Kasumi-1 (cell line): ENCODE data around the gene CDT1.
"Not testable (repeated sequence)": the region's sequence is repeated elsewhere in the genome, so short reads cannot be mapped to it uniquely, and the experiment has no call there.

Experiments used
- DNase-seq, 2 experiments: peaks; one replicate each; lab custom pipeline; 2025; lab: John Stamatoyannopoulos, UW

CDT1 gene

DNA sequence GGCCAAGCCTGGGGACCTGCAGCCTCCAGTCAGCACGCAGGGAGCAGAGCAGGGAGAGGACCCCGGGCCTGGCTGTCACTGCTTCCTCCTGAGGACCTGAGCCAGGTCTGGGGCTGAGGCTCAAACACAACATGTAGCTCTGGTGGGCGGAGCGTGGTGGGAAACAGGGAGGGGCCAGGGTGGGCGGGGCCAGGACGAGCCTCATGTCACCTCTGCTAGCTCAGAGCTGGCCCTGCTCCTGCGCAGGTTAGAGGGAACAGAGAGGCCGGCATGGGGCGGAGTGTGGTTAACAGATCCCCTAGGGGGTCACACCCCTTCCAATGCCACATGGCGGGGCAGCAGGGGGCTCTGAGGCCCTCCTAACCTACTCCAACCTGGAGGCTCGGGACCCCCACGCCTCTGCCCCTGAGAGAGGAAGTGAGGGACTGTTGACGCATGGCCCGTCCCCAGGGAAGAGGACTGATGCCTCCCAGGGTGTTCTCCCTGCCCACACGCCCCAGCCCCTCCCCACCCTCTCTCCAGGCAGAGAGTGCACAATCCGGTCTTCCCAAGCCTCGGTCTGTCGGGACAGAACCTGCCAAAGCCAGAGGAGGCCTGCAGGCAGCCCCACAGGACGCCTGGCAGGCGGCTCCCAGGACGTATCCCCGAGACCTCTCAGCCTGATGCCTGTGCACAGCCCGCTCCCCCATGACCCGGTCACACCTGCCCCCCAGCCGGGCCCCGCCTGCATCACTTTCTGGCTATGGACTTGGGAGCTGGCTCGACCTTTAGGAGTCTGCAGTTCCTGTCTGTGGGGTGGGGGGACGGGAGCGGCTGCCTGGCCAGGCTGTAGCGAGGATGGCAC is 33.8 kb upstream of the CDT1 start:
- DNase-seq = no peak

DNA sequence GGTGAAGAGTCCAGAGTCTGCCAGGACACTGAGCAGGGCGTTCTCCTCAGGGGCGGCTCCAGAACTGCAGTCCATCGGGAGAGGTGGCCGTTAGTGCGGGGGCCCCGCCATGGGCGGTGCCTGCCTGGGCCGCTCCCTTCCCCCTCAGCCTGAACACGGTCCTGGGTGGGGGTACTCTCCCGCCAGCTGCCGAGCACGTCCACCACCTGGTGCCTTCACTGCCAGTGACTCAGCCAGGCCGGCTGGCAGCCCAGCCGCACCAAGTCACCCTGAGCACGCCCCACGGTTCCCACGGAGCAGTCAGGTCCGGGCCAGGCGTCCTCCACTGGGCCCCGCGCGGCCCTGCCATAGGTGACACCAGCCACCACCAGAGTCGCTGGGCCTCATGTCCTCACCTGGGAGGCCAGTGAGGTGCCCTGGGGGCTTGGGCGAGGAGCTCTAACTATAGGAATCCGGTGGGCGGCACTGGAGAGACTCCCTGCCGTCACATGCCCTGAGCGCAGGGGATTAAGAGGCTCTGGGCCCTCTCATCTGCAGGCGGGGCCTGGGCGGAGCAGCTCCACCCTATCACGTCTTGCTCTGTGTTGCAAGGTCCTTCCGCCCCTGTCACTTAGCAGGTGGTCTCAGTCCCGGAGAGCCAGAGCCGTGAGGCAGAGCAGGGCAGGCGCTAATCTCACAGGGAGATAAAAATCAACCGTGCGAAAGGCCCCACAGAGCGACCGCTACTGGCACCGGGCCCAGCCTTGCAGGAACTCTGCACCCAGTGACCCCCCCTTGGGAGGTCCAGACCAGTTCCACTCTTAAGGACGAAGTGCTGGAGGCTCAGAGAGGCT is 32.9 kb upstream of the CDT1 start:
- DNase-seq = peak; percentile 88 to 94

GRCh38 chr16:88771294-88771772 is 32.3 kb upstream of the CDT1 start:
- DNase-seq = no peak

DNA sequence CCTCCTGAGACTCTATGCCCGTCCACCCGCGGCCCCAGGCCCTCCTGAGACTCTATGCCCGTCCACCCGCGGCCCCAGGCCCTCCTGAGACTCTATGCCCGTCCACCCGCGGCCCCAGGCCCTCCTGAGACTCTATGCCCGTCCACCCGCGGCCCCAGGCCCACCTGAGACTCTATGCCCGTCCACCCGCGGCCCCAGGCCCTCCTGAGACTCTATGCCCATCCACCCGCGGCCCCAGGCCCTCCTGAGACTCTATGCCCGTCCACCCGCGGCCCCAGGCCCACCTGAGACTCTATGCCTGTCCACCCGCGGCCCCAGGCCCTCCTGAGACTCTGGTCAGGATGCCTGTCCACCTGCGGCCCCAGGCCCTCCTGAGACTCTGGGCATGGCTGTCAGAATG is 31.8 kb upstream of the CDT1 start:
- not testable (repeated sequence) for DNase-seq

GRCh38 chr16:88772871-88773811 is 30.4 kb upstream of the CDT1 start:
- DNase-seq = no peak

- no peak for DNase-seq
Measured at GRCh38 chr16:88773812-88774291, 29.7 kb upstream of the CDT1 start.

DNA sequence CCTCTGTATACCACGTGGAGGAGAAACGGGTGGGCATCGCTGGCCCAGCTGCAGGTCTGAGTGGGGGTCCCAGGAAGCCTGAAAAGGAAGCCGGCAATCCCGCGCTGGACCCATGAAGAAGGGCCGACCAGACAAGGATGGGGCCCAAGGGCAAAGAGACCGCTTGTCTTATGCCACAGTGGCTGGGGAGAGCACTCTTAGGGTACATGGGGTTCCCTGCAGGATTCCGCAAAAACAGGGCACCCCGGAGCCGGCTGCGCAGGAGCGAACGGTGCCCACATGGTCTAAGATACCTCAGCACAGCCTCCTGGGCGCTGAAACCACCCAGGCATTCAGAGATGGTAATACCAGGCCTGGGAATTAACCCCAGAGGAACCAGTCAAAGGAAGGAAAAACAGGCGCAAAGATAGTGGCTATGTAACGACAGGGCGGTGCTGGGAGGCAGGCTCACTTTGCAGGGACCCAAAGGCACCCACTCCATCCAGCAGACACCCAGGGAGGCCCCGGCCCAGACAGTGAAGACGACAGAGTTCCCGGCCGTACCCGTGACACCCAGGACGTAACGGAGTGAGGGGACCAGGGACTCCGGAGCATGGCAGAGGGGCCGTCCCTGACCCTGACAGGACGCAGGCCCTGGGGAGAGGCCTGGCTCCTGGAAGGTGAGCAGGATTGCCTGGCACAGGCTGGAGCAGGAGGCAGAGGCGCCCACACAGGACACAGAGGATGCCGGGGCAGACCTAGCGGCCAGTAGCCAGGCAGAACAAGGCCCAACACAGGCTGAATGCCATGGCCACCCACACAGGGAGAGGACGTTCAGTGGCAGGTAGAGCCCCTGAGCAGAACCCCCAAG is 28.8 kb upstream of the CDT1 start:
- DNase-seq = no peak

DNA sequence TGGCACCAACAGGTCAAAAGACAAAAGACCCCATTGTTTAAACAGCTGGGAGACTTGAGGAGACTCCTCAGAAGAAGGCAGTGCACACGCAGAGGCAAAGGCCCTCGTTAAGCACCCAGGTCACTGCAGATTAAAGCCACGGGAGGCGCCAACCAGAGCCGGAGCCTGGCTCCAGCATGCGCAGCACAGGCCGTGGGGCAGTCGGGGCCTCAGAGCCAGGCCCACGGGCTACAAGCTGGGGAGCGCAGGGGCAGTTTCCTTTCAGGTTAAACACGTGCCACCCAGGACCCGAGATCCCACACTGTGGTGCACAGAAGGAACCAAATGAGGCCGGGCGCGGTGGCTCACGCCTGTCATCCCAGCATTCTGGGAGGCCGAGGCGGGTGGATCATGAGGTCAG is 27.8 kb upstream of the CDT1 start:
- no peak for DNase-seq

GRCh38 chr16:88777471-88778270 is 25.9 kb upstream of the CDT1 start:
- DNase-seq = peak in 1 of 2 experiments; percentile 53

GRCh38 chr16:88778271-88778525 is 25.4 kb upstream of the CDT1 start:
- DNase-seq = peak; percentile 55 to 57

GRCh38 chr16:88778541-88779065 is 25.0 kb upstream of the CDT1 start:
- DNase-seq = no peak

GRCh38 chr16:88779406-88780141 is 24.0 kb upstream of the CDT1 start:
- no peak for DNase-seq

- no peak for DNase-seq
Measured at GRCh38 chr16:88780142-88781062, 23.2 kb upstream of the CDT1 start.

GRCh38 chr16:88781140-88782077 is 22.2 kb upstream of the CDT1 start:
- peak; percentile 75 to 76 for DNase-seq

DNA sequence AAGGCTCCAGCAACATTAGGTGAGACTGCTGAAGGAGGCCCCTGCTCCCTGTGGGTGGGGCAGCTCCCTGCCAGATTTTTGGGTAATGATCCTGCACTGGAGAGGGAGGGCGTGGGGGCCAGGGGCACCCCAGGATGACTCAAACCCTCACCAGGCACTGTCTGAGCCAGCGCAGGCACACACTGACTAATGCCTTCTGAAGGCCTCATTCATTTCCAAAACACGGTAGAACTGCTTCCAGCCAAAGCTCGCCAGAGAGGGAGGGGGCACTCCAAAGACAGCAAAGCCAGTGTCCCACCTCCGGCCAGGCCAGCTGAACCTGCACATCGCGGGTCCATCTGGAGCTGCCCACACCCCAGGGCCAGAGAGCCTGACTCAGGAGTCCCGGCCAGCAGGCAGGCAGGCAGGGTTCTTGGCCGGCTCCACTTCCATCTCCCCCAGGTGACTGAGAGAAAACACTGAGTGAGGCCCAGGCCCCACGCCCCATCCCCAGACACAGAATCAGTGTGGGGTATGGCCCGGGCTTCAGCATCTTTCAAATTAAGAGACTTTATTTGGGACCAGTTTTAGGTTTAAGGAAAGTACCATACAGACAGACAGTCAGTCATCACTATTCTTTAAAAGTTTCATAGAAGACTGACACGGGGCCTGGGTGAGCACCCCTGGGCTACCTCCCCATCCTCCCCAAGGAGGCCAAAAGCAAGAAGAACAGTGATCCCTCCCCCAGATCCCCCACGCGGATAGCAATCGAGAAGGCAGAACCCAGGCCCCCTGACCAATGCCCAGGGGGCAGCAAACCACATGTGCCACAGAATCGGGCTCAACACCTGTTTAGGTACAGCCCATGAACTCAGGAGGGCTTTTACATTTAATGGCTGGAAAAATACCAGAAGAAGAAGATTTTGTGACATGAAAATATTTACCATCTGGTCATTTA is 20.9 kb upstream of the CDT1 start:
- peak in 1 of 2 experiments; percentile 34 for DNase-seq
